HG03196 (cell line): ENCODE results near the gene SYF2.

Experiments used
- ATAC-seq: cut with Tn5 transposase; IDR thresholded peaks from one replicate; pipeline ENCODE4 v1.9.1; 2021; ENCODE audit not compliant: unreplicated experiment

Gene SYF2

GRCh38 chr1:25185409-25186160 lies 46.7 kb downstream of the SYF2 start:
- ATAC-seq: no peak

GRCh38 chr1:25184001-25184762 lies 48.1 kb downstream of the SYF2 start:
- no peak for ATAC-seq

- ATAC-seq: no peak
These were observed 48.9 kb downstream of the SYF2 start for GRCh38 chr1:25183126-25183980.

- no peak for ATAC-seq
These were observed 49.7 kb downstream of the SYF2 start for GRCh38 chr1:25182629-25183028.

- ATAC-seq: no peak
These were observed 51.3 kb downstream of the SYF2 start for GRCh38 chr1:25180996-25181395.

- no peak for ATAC-seq
These were observed 53.3 kb downstream of the SYF2 start for GRCh38 chr1:25178917-25179561.

- ATAC-seq: no peak
These were observed 57.3 kb downstream of the SYF2 start for GRCh38 chr1:25174730-25175612.

GRCh38 chr1:25174363-25174729 lies 58.0 kb downstream of the SYF2 start:
- ATAC-seq: no peak

GRCh38 chr1:25173809-25174340 lies 58.4 kb downstream of the SYF2 start:
- ATAC-seq: no peak
